SH-SY5Y (cell line): ENCODE measurements around the gene ATP8B2.

Experiments
- GATA2 ChIP-seq: IDR thresholded peaks from 2 replicates; pipeline ENCODE4 v1.6.1; 2011; ENCODE audit warnings: mild to moderate bottlenecking, low read depth, low read length
- GATA3 ChIP-seq: IDR thresholded peaks from 2 replicates; pipeline ENCODE4 v1.6.1; 2011; ENCODE audit warnings: low read depth, mild to moderate bottlenecking, low read length, moderate library complexity

GRCh38 chr1:154349121-154349520 is 23.8 kb downstream of the ATP8B2 start:
- TF ChIP-seq GATA2: no peak
- no peak for TF ChIP-seq GATA3
